Stimulated activated CD4-positive, alpha-beta T cell treated with anti-CD3 and anti-CD28 coated beads, TNF-alpha, amount 100 ng/mL, for 24 hours (primary cell): ENCODE measurements around the gene GPR39.

ENCODE experiments used
- DNase-seq, 3 experiments: peaks; one replicate each; pipeline ENCODE4 v3.0.0-alpha.2; 2020; ENCODE audit warnings: low read depth in 3 of 3

The GPR39 gene

DNA sequence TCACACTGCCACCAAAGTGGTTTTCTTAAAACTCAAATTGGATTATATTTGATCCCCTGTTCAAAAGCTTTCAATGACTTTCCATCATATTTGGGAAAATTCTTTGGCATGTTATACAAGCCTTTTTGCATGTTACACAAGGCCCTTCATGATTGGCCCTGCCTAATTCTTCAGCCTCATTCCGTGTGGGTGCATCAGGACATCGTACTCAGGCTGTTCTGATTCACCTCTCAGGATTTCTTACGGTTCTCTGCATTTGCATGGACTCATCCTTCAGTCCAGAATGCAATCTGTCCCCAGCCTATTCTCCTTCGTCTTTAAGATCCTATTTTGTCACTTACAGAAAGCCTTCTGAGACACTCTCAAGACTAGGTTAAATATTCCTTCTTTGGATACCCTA lies 145.6 kb downstream of the GPR39 start:
- no peak for DNase-seq

DNA sequence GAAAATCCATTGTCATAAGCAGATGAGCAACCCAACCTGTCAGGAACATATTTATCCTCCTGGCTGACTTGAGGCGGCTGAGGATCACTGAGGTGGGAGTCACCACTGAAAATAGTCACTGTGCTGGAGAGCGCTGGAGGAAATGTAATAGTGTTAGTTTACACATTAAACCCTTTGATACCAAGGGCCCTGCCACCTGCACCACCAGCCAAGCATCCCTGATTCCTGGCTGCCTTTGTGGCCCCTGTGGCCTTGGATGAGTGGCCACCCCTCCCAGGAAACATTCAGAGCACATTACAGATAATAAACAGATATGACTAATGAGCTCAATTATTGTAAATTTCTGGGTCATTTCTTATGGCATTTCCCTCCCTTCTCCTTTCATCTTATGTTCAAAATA lies 147.5 kb downstream of the GPR39 start:
- DNase-seq, result no peak

DNA sequence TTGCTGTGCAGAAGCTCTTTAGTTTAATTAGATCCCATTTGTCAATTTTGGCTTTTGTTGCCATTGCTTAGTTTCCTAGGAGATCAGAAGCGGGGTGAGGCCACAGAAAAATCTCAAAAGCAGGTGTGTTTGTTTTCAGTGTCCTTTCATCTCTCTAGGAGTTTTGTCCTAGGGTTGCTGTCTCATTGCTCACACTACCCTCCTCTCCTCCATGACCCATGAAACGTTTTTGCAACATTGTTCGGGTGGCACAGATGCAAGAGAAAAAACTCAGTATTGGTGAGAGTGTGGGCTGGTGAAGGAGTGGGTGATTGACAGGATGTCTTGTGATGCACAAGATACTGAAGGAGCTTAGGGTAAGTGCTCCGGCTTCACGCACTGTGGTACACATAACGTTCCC lies 149.8 kb downstream of the GPR39 start:
- no peak for DNase-seq

DNA sequence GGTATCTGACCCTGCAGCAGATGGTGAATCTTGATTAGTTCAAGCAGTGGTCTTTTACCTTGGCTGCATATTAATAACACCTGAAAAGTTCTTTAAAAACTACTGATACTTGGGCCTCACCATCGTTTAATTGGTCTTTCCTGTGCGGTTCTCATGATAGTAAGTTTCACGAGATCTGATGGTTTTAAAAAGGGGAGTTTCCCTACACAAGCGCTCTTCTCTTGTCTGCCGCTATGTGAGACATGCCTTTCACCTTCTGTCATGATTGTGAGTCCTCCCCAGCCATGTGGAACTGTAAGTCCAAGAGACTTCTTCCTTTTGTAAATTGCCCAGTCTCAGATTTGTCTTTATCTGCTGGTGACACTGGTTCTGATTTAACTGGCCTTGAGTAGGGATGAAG lies 151.1 kb downstream of the GPR39 start:
- DNase-seq, result no peak

DNA sequence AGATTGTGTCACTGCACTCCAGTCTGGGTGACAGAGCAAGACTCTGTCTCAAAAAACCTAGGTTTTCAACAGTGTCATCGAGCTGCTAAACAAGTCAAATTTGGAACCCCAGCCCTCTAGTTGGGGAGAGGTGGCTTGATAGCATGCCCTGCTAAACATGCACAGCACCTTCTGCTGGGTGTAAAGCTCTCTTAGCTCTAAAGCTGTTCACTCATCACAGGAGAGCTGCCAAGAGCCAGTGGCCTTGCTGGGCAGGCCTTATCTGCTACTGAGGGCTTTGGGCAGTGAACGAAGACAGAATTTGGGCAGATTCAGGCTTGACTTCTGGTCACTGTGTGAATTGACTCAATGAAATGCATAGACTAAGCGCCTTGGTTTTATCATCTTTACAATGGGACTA lies 152.1 kb downstream of the GPR39 start:
- DNase-seq, result no peak

DNA sequence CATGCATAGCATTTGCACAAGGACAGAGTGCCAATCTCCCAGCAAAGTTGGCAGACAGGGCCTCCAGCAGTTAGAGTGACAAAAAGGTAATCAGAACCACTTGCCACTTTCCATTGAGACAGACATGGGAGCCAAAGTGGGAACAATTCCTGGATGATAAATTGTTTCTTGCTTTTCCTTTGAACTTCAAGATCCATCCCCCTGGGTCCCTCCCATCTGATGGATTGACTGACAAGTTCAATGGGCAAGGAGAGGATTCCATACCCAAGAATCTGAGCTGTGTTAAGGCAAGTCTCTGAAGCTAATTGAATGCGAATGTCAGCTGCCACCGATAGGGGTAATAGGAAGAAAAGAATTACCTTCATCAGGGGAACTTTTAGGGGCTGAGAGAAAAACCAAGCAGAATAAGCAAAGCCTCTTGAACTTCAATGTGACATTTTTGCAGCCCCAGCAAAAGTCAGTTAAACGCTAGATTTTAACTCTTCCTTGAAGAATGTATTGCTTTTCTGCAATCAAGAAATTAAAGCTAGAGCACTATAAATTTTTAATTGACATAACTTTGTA lies 156.9 kb downstream of the GPR39 start:
- no peak for DNase-seq

DNA sequence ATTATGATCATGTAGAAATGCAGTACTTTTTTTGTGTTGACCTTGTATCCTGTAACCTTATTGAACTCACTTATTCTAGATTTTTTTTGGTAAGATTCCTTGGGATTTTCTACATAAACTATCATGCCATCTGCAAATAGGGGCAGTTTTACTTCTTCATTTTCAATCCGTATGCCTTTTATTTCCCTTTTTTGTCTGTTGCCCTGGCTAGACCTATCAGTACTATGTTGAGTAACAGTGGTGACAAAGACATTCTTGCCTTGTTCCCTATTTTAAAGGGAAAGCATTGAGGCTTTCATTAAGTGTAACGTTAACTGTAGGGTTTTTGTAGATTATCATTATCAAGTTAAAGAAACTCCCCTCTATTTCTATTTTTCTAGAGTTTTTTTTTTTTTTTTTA lies 161.1 kb downstream of the GPR39 start:
- DNase-seq, result no peak

DNA sequence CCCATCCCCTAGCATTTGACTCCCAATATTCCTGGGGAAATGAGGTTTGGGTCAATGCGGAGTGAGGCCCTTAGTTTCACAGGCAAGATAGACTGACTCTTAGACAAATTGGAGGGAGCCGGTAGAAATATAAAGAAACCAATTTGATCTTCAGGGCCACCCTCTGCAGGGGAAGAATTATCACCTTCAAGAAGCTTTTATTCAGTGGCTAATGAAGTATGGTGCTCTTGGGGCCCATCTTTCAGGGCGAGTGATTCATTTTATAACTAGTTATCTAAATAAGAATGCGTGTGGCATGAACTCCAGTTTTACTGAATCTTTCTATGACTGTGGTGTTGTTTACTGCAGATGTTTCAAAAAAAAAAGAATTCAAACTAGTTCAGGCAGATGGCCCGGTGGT lies 165.0 kb downstream of the GPR39 start:
- no peak for DNase-seq

DNA sequence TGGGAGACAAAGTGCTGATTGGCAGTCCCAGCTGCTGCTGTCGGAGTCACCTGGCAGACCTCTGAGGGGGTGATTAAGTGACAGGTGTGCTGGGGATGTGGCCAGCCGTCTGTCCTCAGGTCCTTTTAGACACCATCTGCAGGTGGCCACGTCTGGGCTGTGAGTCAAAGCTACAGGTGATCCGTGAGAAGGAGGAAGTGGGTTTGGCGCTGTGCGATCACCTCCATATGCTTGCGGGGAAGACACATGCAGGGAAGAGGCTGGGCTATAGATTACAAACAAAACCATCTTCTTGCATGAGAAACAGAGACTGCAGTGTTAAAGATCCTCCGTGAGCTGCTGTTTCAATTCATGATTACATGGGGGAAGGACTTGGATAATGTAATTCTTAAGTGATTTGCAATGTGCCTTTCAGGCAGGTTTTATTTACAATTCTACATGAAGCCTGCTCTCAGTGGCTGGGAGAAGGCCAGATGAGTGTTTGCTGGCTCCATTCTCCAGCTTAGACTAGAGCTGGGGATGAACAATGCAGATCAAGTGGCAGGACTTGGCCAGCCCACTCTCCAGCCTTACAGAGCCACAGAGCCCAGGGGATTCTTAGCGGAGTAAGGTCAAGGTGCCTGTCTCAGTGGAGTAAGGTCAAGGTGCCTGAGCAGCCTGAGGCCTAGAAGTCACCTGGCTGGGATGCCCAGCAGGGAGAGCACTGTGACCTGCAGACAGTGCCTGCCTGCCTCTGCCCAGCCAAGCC lies 165.6 kb downstream of the GPR39 start:
- no peak for DNase-seq

DNA sequence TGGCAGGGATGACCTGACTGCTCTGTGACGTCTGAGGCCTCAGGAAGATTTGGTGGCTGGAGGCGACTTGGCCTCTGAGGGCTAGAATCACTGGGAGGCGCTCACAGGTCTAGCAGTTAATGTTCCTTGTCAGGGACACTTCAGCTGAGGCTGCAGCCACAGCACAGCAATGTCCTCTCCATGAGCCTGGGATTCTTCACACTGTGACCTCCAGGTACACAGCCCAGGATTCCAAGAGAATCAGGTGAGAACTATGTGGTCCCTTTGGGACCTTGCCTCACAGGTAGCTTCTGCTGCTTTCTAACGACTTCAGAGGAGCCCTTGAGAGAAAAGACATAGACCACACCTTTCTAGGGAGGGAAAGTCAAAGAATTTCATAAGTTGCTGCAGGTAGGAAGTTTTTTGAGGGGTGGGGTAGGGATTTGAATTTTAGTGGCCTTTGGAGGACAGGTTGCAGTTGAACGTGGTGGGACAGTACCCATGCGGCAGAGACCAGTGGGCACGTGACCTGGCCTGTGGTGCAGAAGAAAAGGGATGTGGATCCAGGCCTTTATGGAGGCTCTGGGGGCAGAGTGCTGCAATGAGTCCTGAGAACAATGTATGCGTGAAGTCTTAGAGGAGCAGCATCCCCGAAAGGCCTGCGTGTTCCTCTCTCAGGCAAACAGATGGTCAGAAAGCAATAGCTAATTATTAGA lies 167.2 kb downstream of the GPR39 start:
- DNase-seq, result no peak

DNA sequence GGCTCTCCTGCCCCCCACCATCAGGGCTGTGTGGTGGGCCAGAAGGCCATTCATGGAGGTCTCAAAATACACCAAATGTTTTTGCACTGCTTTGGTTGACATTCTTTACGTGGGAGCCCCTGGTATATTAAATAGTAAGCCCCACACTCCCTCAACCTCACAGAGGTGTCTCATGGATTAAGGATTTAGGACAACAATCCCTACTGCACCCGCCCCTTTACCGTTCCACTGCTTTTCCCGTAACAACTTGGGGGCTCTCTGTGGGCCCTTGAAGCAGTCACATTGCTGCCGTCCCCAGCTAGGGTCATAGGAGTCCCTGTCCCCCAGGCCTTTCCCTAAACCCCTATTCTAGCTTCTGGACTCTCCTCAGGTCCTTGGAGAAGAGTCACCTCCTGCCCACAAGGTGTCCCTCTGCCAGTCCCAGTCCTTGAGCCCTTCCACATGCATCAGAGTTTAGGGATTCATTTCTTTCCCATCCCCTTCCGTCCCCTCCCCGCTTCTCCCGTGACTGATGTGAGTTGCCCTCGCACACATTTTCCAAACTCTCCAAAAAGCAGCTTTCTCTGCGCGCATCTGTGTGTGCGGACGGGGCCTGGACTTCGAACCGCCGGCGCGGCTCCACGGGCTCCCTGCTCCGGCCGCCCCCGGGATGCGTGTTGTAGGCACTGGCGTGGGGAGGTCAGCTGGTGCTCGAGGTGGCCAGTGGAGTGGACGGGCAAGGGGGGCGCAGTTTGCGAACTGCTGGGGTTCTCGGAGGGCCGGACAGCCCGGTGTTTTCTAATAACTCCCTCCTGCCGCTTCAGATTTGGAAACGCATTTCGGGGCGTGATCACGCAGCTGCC lies 168.6 kb downstream of the GPR39 start:
- DNase-seq, result no peak

DNA sequence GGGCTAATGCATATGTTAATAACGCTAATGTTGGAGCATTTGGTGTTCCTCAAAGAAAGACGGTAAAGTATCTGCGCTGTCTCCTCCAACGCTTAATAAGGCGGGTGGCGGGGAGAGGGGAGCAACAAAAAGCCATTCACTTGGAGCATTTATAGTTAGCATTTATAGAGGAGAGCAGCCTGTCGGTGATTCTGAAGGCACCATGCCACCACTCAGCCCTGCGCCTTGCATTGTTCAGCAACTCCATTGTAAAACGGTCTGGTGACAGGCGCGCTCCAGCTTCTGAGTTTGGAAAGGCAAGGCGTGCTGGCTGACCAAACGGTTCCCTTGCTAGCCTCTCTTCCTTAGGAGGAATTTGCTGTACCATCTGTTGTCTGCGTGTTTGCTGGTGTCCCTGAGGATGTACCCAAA lies 169.5 kb downstream of the GPR39 start:
- no peak for DNase-seq

DNA sequence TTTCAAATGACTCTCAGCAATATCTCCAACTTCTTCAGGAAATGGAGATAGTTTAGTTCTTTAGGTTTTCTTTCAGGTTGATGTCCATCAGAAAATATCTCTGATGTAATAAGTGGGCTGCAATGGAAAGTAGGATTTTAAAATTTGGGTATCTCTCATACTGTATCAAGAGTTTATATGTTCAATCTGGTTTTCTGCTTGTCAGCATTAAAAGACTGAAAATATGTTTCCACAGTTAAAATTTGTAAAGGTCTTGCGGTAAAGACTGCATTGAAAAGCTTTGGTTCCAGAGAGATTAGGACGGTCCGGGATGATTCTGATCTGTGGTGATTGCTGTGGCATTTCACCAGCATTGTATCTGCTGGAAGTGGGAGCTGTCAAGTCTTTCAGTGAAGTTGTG lies 170.2 kb downstream of the GPR39 start:
- DNase-seq, result no peak

DNA sequence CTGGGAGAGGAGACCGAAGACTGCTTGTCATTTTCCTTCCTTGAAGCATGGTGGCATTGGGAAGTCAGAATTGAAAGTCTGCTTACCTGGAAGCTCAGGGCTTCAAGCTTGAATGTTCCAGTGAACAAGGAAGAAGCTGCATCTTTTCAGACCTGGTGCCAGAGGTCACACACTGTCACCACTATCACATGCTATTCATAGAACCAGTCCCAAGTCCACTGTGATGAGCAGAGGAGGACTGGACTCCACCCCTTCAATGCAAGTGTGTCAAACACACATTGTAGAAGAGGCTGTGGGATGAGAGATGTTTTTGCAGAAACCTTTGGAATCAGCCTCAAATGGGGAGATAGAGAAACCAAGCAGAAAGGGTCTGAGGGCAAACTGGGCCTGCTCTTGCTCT lies 172.0 kb downstream of the GPR39 start:
- no peak for DNase-seq

DNA sequence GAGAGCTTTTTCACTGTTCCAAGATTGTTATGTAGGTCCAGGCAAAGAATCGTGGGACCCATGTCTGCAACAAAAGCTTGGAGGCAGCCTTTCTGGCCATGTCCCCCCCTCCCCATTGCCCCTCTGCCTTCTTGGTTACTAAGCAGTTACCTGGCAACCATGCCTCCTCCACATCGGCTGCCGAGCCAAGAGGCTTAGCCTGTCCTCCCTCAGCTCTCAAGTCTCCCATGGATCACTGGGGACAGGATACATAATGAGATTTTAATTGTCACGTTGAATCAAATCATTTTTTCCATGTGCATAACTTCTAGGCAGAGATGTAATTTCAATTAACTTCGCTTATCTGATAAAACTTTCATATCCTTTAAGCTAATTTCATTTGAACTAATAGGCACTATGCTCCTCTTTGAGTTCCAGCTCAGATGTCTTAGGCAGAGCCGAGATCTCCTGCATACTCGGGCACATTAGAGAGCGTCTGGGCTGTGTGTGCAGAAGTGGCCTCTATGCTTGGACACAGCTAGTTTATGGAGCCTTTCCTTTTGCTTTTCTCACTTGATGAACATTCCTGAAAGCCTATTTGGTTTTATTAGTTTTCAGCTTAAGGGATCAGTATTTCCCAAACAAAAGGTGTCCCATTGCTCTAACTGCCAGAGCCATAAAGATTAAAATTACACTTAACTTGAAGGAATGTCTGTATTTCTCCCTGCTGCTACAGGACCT lies 172.7 kb downstream of the GPR39 start:
- DNase-seq, result no peak

DNA sequence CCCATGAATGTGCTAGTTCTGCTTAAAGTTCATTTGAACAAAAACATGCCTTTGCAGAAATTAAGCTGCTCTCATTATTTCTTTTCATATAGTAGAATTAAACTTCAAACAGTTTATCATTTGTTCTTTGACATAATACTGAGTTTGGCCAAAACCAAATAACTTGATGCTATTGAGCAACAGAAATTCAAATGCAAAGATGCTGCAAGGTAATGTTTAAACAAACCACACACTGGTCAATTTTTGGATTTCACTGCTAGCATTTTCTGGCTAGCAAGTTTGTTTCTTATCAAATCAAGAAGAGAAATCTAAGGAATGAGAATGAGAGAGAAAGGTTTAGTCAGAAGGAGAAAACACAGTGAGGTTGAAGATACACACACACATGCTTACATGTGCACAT lies 173.4 kb downstream of the GPR39 start:
- DNase-seq, result no peak

DNA sequence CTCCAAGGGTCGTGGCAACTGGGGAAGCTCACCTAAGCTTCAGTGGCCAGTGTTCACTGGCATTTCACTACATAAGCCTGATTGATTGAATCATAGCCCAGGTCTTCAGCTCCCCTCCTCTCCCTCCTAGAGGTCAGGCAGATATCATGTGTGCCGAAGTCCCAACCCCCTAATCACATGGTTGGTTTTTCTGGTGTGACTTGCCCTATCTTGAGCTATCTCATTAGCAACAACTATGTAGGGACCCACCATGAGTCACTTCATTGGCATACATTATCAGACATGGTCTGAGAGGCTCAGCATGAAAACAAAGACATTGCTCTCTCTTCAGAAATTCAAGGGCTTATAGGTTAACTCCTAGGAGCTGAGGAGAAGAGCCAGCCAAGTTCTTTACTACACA lies 176.6 kb downstream of the GPR39 start:
- DNase-seq, result no peak

DNA sequence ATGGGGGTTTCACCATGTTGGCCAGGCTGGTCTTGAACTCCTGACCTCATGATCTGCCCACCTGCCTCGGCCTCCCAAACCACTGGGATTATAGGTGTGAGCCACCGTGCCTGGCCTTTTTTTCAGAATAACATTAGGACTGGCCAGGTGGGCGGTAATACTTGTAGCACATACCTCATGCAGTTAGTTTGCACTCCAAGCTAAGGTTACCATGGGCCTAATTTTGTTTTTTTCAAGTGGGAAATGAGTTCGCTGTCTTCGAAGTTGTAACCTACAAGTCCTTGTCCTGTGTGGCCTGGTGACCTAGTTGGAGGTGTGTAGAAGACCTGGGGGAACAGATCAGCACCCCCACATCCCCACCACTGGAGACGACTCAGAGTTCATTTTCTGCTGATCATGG lies 178.6 kb downstream of the GPR39 start:
- no peak for DNase-seq

DNA sequence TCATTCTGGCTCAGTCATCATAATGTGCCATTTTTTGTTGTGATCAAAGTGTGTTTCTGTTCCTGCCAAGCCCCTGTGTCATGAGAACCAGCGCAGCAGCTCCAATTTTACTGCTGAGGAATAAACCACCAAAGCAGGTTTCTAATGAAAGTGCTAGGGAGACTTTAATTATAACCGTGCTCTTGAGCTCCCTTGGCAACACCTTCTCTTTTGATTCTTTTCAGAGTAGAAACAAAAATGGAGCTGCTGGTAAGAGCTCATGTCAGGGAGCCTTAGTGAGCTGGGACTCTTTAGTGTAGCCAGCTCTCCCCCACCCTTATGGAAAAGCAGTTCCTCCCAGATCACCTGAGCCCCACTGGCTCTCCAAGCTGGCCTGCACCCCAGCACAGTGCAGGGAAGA lies 179.1 kb downstream of the GPR39 start:
- DNase-seq, result no peak

DNA sequence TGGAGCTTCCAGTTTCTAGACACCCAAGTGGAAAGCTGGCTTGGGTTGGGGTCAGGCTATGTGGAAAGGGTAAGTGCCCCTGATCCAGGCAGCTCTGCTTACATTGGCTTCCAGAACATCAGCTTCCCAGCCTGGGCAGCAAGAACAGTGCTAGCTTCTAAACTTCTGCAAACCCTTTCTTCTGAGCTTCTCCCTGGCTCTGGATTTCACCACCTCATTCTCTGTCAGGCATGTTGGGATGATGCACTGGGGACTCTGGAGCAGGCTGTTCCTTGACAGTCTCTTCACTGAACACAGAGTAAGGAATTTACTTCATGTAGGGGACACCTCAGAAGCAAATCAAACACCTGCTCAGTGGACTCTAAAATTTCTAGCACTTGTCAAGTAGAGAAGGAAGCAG lies 180.6 kb downstream of the GPR39 start:
- no peak for DNase-seq

DNA sequence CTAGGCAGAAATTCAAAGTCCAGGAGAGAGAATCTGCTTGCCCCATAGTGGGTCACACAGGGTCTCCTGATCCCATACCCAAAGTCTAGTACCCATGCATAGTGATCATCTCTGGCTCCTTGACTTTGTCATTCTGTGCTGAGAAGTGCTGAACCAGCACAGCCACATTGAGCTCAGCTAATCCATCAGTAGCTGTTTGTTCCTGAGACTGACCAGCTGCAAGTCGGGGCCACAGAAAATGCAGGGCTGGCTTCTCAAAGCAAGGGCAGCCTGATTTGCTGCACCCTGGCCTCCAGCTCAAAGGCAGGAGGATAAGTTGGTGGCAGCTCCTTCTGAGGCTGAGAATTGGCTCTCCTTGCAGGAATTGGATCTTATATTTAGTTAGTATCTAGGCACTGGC lies 181.2 kb downstream of the GPR39 start:
- DNase-seq, result no peak

DNA sequence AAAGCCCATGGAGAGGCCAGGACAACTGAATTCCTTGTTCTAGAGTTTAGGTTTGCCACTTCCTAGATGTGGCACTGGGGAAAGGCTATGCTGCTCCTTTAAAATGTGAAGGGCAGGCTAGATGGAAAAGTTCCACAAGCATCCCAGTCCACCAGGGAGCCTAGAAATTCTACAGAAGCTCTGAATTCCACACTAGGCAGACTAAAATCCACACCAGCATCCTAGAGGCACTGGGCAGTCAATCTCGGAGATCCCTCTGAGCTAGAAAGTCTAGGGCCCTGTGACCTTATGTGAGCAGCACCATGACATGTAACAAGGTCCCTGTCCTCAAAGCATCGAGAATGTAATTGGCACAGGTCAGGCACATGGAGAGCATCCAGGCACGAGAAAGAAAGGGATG lies 181.9 kb downstream of the GPR39 start:
- no peak for DNase-seq
